ENCODE measurements around the gene TMEM245. TPM values are rescaled to one million over a fixed set of nuclear protein-coding genes. Genes with fewer than 3 reads are reported as not detected.

The TMEM245 gene
- polyA plus RNA-seq, 3 donors = 6.9 to 11.3 (median 9.7) TPM

GRCh38 chr9:109121232-109121796, 1.6 kb upstream of the TMEM245 start:
- Histone ChIP-seq H3K9me3 (replicated peaks in 1 of 2; ENCODE audit: control insufficient read depth in 1 of 2, insufficient read depth in 1 of 2, low read length in 2 of 2) (no peaks in the 10 kb centered on the region), H3K9ac (ENCODE audit: insufficient read depth, low read length, poor library complexity, severe bottlenecking) (no peak overlapping the region), H3K27me3 (ENCODE audit: control insufficient read depth in 2 of 2, insufficient read depth in 2 of 2, low read length in 2 of 2) (no peaks in the 10 kb centered on the region), H3K4me2 (replicated peaks; ENCODE audit: extremely low read depth, low read length, poor library complexity, severe bottlenecking) (no peak overlapping the region), H2AFZ (ENCODE audit: insufficient read depth, low read depth, low read length, poor library complexity, severe bottlenecking) (no peak overlapping the region), H3K36me3 (replicated peaks in 1 of 2; ENCODE audit: control insufficient read depth in 1 of 2, insufficient read depth in 2 of 2, low read length in 2 of 2) (no peaks in the 10 kb centered on the region), H3K79me2 (ENCODE audit: insufficient read depth, low read length) (peaks cover 35% of the 10 kb centered on the region), H3K4me1 (ENCODE audit: control insufficient read depth in 1 of 2, insufficient read depth in 2 of 2, low read length in 2 of 2) (peaks cover 37 to 46% of the 10 kb centered on the region in 2 donors), H4K20me1 (ENCODE audit: insufficient read depth, low read length) (peaks cover 30% of the 10 kb centered on the region), H3K4me3 (replicated peaks in 1 of 3; ENCODE audit: low read depth in 2 of 3, low read length in 3 of 3) (no peak overlapping the region), H3K27ac (ENCODE audit: low read depth in 1 of 2, low read length in 2 of 2) (no peak overlapping the region)
- no peak overlapping the region for H3K4me3 Mint-ChIP-seq
- H3K4me1 Mint-ChIP-seq = peaks cover 48% of the 10 kb centered on the region
- no peak for TF ChIP-seq CTCF (IDR thresholded peaks at IDR 0.05)
- no peak for DNase-seq
- 100% methylated on average over 6 of the region's 11 CpGs for WGBS (ENCODE audit: insufficient coverage)
- no peaks in the 10 kb centered on the region for H3K9me3 Mint-ChIP-seq
- peaks cover 0 to 1% of the 10 kb centered on the region in 2 donors for H3K36me3 Mint-ChIP-seq
- H3K27ac Mint-ChIP-seq = peak overlapping the region in 2 of 7 donors; percentile 15 to 40
- intact Hi-C loops (cut with micrococcal nuclease) = loop anchor here in 1 of 2 donors (10.0 kb wide), 1 partner anchor 187 kb away; the partner anchor contains the start of genes ABITRAM and ELP1
- H3K27me3 Mint-ChIP-seq (ENCODE audit: low read depth in 3 of 3) = no peaks in the 10 kb centered on the region

- TF ChIP-seq CTCF (IDR thresholded peaks at IDR 0.05) = no peak
- no peak overlapping the region for H2AFZ ChIP-seq (ENCODE audit: insufficient read depth, low read depth, low read length, poor library complexity, severe bottlenecking)
- peaks cover 51% of the 10 kb centered on the region for H3K4me1 Mint-ChIP-seq
- peak overlapping the region; percentile 82 for H3K4me2 ChIP-seq (replicated peaks; ENCODE audit: extremely low read depth, low read length, poor library complexity, severe bottlenecking)
- no peaks in the 10 kb centered on the region for H3K27me3 Mint-ChIP-seq (ENCODE audit: low read depth in 3 of 3)
- no peaks in the 10 kb centered on the region for H3K27me3 ChIP-seq (ENCODE audit: control insufficient read depth in 2 of 2, insufficient read depth in 2 of 2, low read length in 2 of 2)
- no CpG with 5 or more reads among the region's 13 CpGs for WGBS (ENCODE audit: insufficient coverage)
- H3K9me3 ChIP-seq (replicated peaks in 1 of 2; ENCODE audit: control insufficient read depth in 1 of 2, insufficient read depth in 1 of 2, low read length in 2 of 2) = no peaks in the 10 kb centered on the region
- no peaks in the 10 kb centered on the region for H3K36me3 ChIP-seq (replicated peaks in 1 of 2; ENCODE audit: control insufficient read depth in 1 of 2, insufficient read depth in 2 of 2, low read length in 2 of 2)
- peaks cover 40% of the 10 kb centered on the region for H4K20me1 ChIP-seq (ENCODE audit: insufficient read depth, low read length)
- DNase-seq = no peak
- no peaks in the 10 kb centered on the region for H3K9me3 Mint-ChIP-seq
- H3K27ac Mint-ChIP-seq = peak overlapping the region in 2 of 7 donors; percentile 15 to 77
- peak overlapping the region in 2 of 3 experiments; percentile 8 to 86 for H3K4me3 ChIP-seq (replicated peaks in 1 of 3; ENCODE audit: low read depth in 2 of 3, low read length in 3 of 3)
- peaks cover 0 to 1% of the 10 kb centered on the region in 2 donors for H3K36me3 Mint-ChIP-seq
- H3K4me3 Mint-ChIP-seq = peak overlapping the region; percentile 39 to 87
- H3K27ac ChIP-seq (ENCODE audit: low read depth in 1 of 2, low read length in 2 of 2) = no peak overlapping the region
- peaks cover 45% of the 10 kb centered on the region for H3K79me2 ChIP-seq (ENCODE audit: insufficient read depth, low read length)
- peaks cover 37 to 46% of the 10 kb centered on the region in 2 donors for H3K4me1 ChIP-seq (ENCODE audit: control insufficient read depth in 1 of 2, insufficient read depth in 2 of 2, low read length in 2 of 2)
- no peak overlapping the region for H3K9ac ChIP-seq (ENCODE audit: insufficient read depth, low read length, poor library complexity, severe bottlenecking)
- intact Hi-C loops (cut with micrococcal nuclease) = loop anchor here in 1 of 2 donors (10.0 kb wide), 1 partner anchor 185 kb away; the partner anchor contains the start of genes ABITRAM and ELP1
Observed at GRCh38 chr9:109120204-109120789, 550 bp upstream of the TMEM245 start.

All from CD14-positive monocyte (primary cell).